OCI-LY3 (cell line): ENCODE data around the gene NFIA.

Source experiments
- CTCF ChIP-seq: fragments of 200-600, 300-600 bp; sonication (generic); IDR thresholded peaks from 2 replicates; pipeline ENCODE4 v1.5.1; 2014; ENCODE audit warnings: antibody characterized with exemption, low read length, low read depth
- EZH2phosphoT487 ChIP-seq: fragments of 200-600 bp; shearing (Covaris generic); IDR thresholded peaks from 2 replicates; pipeline ENCODE4 v1.6.1; 2018; ENCODE audit warnings: antibody characterized with exemption, mixed run types, low read depth

GRCh38 chr1:61450872-61451571, 368.7 kb downstream of the NFIA start:
- TF ChIP-seq CTCF (no peak), EZH2phosphoT487 (no peak)
